Mononuclear cell (primary cell): ENCODE results near the gene CHST1. TPM values are rescaled to one million over a fixed set of nuclear protein-coding genes. Genes with fewer than 3 reads are reported as not detected.

Source experiments
- H3K27me3 ChIP-seq: 2 replicates; pipeline ENCODE4 v1.6.0; 2011; ENCODE audit warnings: low read length, control low read depth; ENCODE audit not compliant: insufficient read depth
- H3K4me1 ChIP-seq: 2 replicates; pipeline ENCODE4 v1.5.1; 2011; ENCODE audit warnings: mild to moderate bottlenecking, low read length, control low read depth; ENCODE audit not compliant: insufficient read depth
- H3K4me3 ChIP-seq: 2 replicates; pipeline ENCODE4 v1.5.1; 2011; ENCODE audit warnings: mild to moderate bottlenecking, low read length, moderate library complexity
- H3K9me3 ChIP-seq: 2 replicates; pipeline ENCODE4 v1.5.1; 2011; ENCODE audit warnings: low read depth, mild to moderate bottlenecking, control low read depth, low read length
- total RNA-seq: library from RNA; depleted of rRNA; stranded (reverse); fragments of >200 nt; gene quantifications from one replicate; pipeline ENCODE4 v1.2.3, GENCODE V29; 2012

The CHST1 gene
- total RNA-seq, 1 donor, result not detected

- Histone ChIP-seq H3K4me3 (no peak overlapping the region), H3K4me1 (no peaks in the 10 kb centered on the region), H3K27me3 (no peaks in the 10 kb centered on the region), H3K9me3 (no peaks in the 10 kb centered on the region)
Measured at GRCh38 chr11:45647786-45648185, 17.6 kb downstream of the CHST1 start.

GRCh38 chr11:45647329-45647728 is 18.1 kb downstream of the CHST1 start:
- H3K9me3 ChIP-seq, result no peaks in the 10 kb centered on the region
- no peaks in the 10 kb centered on the region for H3K27me3 ChIP-seq
- no peak overlapping the region for H3K4me3 ChIP-seq
- no peaks in the 10 kb centered on the region for H3K4me1 ChIP-seq

GRCh38 chr11:45646275-45646927 is 19.0 kb downstream of the CHST1 start:
- Histone ChIP-seq H3K27me3 (no peaks in the 10 kb centered on the region), H3K4me1 (no peaks in the 10 kb centered on the region), H3K4me3 (no peak overlapping the region), H3K9me3 (no peaks in the 10 kb centered on the region)

- Histone ChIP-seq H3K27me3 (no peaks in the 10 kb centered on the region), H3K4me1 (no peaks in the 10 kb centered on the region), H3K9me3 (no peaks in the 10 kb centered on the region), H3K4me3 (no peak overlapping the region)
Measured at GRCh38 chr11:45644981-45645889, 20.2 kb downstream of the CHST1 start.

GRCh38 chr11:45643598-45644260 is 21.7 kb downstream of the CHST1 start:
- H3K27me3 ChIP-seq, result peaks cover 2% of the 10 kb centered on the region
- no peaks in the 10 kb centered on the region for H3K9me3 ChIP-seq
- no peak overlapping the region for H3K4me3 ChIP-seq
- no peaks in the 10 kb centered on the region for H3K4me1 ChIP-seq

DNA sequence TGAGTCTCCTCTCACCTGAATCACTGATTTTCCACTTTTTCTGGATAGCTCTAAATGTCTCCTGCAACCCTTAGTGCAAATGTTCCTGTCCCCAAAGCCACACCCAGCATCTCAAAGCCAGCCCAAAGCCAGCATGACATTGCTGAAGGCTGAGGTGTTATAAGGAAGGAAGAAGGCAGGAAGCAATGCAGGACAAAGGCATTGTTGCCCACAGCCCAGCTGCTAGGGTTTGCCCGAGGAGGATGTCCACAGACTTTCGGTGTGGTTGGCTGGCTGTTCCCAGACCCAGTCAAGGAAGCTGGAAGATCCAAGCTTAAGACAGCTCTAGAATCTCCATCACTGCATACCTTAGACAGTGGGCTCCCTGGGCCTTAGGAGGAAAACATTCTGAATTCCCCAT is 23.5 kb downstream of the CHST1 start:
- Histone ChIP-seq H3K4me3 (no peak overlapping the region), H3K9me3 (no peaks in the 10 kb centered on the region), H3K4me1 (no peaks in the 10 kb centered on the region)

DNA sequence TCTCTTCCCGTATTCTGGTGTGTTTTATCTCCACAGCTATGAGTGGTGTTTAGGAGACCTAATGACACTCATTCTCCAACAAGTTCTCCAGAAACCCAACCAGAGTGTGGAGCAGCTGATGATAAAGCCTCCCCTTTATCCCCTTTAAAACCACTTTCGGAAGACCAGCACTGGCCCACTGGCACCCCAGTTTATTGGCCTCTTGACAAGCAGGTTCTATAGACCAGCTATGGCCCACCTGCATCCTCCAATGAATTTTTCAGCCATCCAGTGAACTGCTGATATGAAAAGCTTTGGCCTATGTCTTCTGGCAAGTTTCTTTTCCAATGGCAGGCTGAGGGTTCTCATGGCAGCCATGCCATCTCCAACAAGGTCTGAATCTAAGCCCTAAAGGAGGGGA is 27.4 kb downstream of the CHST1 start:
- Histone ChIP-seq H3K4me3 (no peak overlapping the region), H3K9me3 (no peaks in the 10 kb centered on the region), H3K27me3 (peaks cover 7% of the 10 kb centered on the region), H3K4me1 (no peaks in the 10 kb centered on the region)

More for the DNA sequence above, 23.5 kb downstream of the CHST1 start:
- H3K27me3 ChIP-seq, result peaks cover 4% of the 10 kb centered on the region

DNA sequence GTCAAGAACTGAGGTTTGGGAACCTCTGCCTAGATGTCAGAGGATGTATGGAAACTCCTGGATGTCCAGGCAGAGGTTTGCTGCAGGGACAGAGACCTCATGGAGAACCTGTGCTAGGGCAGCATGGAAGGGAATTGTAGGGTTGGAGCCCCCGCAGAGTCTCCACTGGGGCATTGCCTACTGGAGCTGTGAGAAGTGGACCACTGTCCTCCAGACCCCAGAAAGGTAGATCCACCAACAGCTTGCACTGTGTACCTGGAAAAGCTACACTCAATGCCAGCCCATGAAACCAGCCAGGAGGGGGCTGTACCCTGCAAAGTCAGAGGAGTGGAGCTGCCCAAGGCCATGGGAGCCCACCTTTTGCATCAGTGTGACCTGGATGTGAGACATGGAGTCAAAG is 29.5 kb downstream of the CHST1 start:
- no peaks in the 10 kb centered on the region for H3K9me3 ChIP-seq
- H3K27me3 ChIP-seq, result peaks cover 7% of the 10 kb centered on the region
- H3K4me3 ChIP-seq, result no peak overlapping the region
- H3K4me1 ChIP-seq, result no peaks in the 10 kb centered on the region

DNA sequence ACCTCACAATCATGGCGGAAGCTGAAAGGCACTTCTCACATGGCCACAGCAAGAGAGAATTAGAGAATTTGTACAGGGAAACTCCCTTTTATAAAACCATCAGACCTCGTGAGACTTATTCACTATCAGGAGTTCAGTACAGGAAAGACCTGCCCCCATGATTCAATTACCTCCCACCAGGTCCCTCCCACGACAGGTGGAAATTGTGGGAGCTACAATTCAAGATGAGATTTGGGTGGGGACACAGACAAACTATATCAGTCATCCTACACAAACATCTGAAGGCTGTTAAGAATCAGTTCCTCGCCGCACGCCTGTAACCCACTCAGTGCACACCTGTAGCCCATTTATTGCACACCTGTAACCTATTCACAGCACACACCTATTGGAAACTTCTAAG is 39.8 kb downstream of the CHST1 start:
- no peak overlapping the region for H3K4me3 ChIP-seq
- no peaks in the 10 kb centered on the region for H3K4me1 ChIP-seq
- H3K9me3 ChIP-seq, result no peaks in the 10 kb centered on the region
- H3K27me3 ChIP-seq, result peaks cover 5% of the 10 kb centered on the region

GRCh38 chr11:45624095-45624494 is 41.3 kb downstream of the CHST1 start:
- H3K27me3 ChIP-seq, result peaks cover 5% of the 10 kb centered on the region
- no peak overlapping the region for H3K4me3 ChIP-seq
- H3K9me3 ChIP-seq, result no peaks in the 10 kb centered on the region
- no peaks in the 10 kb centered on the region for H3K4me1 ChIP-seq

DNA sequence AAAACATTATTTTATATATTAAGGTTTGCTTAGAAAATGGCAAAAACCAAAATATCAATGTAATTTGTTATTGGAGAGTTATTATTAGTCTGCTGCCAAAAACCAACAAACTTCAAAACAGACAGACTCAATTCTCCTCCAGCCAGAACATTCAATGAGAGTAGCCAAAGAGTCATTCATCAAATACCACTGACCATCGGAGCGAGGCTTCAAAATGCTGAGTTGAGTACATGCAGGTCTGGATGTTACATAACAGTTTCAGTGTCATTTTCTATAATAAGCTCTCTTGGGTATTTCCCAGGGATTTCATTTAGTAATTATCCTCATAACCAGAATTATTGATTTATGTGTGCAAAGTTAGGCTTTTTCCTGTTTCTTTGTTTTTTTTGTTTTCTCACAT is 42.6 kb downstream of the CHST1 start:
- no peak overlapping the region for H3K4me3 ChIP-seq
- peaks cover 5% of the 10 kb centered on the region for H3K27me3 ChIP-seq
- no peaks in the 10 kb centered on the region for H3K4me1 ChIP-seq
- no peaks in the 10 kb centered on the region for H3K9me3 ChIP-seq

DNA sequence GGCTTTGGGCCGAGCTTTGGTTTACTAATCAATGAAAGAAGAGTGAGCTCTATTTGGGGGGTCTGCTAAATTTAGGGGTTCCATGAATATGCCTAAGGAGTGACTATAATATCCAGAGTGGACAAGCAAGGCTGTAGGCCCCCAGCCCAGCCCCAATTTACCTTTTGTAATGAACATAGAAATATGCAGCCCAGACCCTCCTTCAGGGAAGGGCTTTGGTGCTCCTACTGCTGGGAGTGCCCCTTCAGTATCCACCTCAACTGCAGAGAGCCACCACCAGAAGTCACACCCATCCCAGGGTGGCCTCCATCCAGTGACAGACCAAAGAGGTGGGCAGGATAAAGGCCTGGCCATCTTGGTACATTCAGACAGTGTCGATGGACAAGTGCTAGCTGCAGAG is 43.1 kb downstream of the CHST1 start:
- Histone ChIP-seq H3K27me3 (peaks cover 8% of the 10 kb centered on the region), H3K9me3 (no peaks in the 10 kb centered on the region), H3K4me3 (no peak overlapping the region), H3K4me1 (no peaks in the 10 kb centered on the region)

DNA sequence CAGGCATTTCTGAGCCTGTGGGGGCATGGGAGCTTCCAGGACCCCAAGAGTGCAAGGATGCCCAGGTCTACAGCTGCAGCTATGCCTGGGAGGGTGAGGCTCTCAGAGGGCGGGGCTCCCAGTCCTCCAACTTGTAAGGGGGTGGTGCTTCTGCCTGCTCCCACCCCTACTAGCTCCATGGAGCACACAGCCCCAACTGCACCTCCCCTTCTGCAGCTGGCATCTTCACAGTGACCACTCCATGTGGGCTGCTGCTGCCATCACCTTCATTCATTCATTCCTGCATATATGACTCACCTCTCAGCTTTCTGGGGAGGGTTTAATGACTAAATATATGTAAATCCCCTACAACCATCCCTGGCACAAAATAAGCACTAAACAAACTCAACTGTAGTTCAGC is 43.8 kb downstream of the CHST1 start:
- H3K27me3 ChIP-seq, result peaks cover 4% of the 10 kb centered on the region
- H3K4me1 ChIP-seq, result no peaks in the 10 kb centered on the region
- no peaks in the 10 kb centered on the region for H3K9me3 ChIP-seq
- H3K4me3 ChIP-seq, result no peak overlapping the region

DNA sequence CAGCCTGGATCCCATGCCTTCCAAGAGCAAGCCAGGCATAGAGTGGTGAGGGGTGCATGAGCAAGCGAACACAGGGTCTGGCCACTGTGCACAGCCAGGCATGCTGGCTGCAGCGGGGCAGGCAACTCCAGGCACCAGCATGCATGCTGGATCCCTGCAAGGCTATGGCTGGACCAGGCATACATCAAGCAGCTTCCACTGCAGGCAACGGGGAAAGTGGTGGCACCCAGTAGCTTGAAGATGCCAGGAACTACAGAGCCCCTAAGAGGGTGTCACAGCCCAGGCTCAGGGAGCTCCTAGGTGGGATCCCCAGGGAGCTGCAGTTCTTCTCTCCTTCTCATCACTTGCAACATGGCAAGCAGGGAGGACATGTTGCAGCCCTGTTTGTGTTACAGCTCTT is 45.2 kb downstream of the CHST1 start:
- Histone ChIP-seq H3K27me3 (peaks cover 2% of the 10 kb centered on the region), H3K9me3 (no peaks in the 10 kb centered on the region), H3K4me1 (no peaks in the 10 kb centered on the region), H3K4me3 (no peak overlapping the region)

- H3K4me3 ChIP-seq, result no peak overlapping the region
- peaks cover 7% of the 10 kb centered on the region for H3K27me3 ChIP-seq
- no peaks in the 10 kb centered on the region for H3K9me3 ChIP-seq
- no peaks in the 10 kb centered on the region for H3K4me1 ChIP-seq
Measured at GRCh38 chr11:45618897-45619296, 46.5 kb downstream of the CHST1 start.
